ENCODE measurements around the gene ZNF213.

DNA sequence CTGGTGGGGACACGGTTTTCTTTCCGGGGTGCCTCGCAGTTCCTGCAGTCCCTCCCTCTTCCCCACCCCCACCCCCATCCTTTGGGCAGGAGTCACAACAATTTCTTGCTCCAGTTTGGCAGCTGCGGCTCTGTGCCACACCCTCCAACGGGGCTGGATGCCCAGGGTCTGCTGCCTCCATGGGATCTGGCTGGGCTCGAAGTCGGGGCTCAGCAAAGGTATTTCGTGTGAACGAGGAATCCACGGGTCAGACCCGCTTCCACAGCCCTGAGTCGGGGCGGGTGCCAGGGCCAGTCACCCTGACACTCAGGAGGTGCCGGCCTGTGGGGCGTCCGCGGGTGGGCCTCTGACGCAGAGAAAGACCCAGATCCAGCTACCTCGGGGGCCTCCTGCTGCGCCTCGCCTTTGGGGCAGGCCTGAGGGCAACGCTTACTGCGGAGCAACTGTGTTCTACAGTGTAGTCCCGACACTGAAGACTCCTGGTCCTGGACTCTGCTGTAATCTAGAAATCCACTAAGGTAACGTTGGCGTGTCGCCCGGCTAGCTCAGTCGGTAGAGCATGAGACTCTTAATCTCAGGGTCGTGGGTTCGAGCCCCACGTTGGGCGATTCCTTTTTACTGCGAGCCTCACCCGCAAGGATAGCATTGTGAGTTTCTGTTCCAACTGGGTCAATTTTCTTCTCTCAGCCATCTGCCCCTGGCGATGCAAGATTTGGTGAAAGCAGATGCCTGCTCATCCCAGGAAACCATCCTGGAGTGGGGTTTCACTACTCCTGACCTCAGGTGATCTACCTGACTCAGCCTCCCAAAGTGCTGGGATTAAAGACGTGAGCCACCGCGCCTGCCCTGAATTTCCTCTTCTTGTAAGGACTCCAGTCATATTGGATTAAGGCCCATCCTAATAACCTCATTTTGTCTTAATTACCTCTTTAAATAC, 40.6 kb downstream of the ZNF213 start:
- TF ChIP-seq, protein P1, sequence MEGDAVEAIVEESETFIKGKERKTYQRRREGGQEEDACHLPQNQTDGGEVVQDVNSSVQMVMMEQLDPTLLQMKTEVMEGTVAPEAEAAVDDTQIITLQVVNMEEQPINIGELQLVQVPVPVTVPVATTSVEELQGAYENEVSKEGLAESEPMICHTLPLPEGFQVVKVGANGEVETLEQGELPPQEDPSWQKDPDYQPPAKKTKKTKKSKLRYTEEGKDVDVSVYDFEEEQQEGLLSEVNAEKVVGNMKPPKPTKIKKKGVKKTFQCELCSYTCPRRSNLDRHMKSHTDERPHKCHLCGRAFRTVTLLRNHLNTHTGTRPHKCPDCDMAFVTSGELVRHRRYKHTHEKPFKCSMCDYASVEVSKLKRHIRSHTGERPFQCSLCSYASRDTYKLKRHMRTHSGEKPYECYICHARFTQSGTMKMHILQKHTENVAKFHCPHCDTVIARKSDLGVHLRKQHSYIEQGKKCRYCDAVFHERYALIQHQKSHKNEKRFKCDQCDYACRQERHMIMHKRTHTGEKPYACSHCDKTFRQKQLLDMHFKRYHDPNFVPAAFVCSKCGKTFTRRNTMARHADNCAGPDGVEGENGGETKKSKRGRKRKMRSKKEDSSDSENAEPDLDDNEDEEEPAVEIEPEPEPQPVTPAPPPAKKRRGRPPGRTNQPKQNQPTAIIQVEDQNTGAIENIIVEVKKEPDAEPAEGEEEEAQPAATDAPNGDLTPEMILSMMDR (IDR thresholded peaks at IDR 0.05), result no peak
- TF ChIP-seq ZFX (IDR thresholded peaks at IDR 0.05; ENCODE audit: borderline replicate concordance), result no peak

All from 22Rv1 (cell line).